ENCODE measurements around the gene SYDE1. TPM values are rescaled to one million over a fixed set of nuclear protein-coding genes. Genes with fewer than 3 reads are reported as not detected.
"Not testable (repeated sequence)": the region's sequence is repeated elsewhere in the genome, so short reads cannot be mapped to it uniquely, and the experiment has no call there.

SYDE1 gene
- total RNA-seq: not detected

- Histone ChIP-seq H3K27me3 (ENCODE audit: insufficient read depth, low read length) (peaks cover 21% of the 10 kb centered on the region), H3K9me3 (ENCODE audit: low read depth, low read length) (no peaks in the 10 kb centered on the region), H3K4me1 (ENCODE audit: insufficient read depth, low read length) (no peaks in the 10 kb centered on the region), H3K4me3 (ENCODE audit: low read length) (no peak within 1 kb of the TSS)
Measured at GRCh38 chr19:15107061-15108010, at the start of gene SYDE1. TSS of gene SYDE1 (plus strand) at chr19:15107401. CDS start at chr19:15107434, 33 bp downstream.

GRCh38 chr19:15062036-15062435, 45.2 kb upstream of the SYDE1 start:
- H3K4me3 ChIP-seq (ENCODE audit: low read length): no peak overlapping the region
- no peaks in the 10 kb centered on the region for H3K9me3 ChIP-seq (ENCODE audit: low read depth, low read length)
- H3K4me1 ChIP-seq (ENCODE audit: insufficient read depth, low read length): no peaks in the 10 kb centered on the region
- H3K27me3 ChIP-seq (ENCODE audit: insufficient read depth, low read length): no peaks in the 10 kb centered on the region

GRCh38 chr19:15070386-15070785, 36.8 kb upstream of the SYDE1 start:
- not testable (repeated sequence) for H3K9me3 ChIP-seq (ENCODE audit: low read depth, low read length); H3K4me1 ChIP-seq (ENCODE audit: insufficient read depth, low read length); H3K27me3 ChIP-seq (ENCODE audit: insufficient read depth, low read length); H3K4me3 ChIP-seq (ENCODE audit: low read length)

GRCh38 chr19:15072930-15073647, 34.1 kb upstream of the SYDE1 start:
- Histone ChIP-seq H3K9me3 (ENCODE audit: low read depth, low read length) (no peaks in the 10 kb centered on the region), H3K27me3 (ENCODE audit: insufficient read depth, low read length) (no peaks in the 10 kb centered on the region), H3K4me1 (ENCODE audit: insufficient read depth, low read length) (no peaks in the 10 kb centered on the region), H3K4me3 (ENCODE audit: low read length) (no peak overlapping the region)

- Histone ChIP-seq H3K27me3 (ENCODE audit: insufficient read depth, low read length) (no peaks in the 10 kb centered on the region), H3K4me1 (ENCODE audit: insufficient read depth, low read length) (no peaks in the 10 kb centered on the region), H3K4me3 (ENCODE audit: low read length) (no peak overlapping the region), H3K9me3 (ENCODE audit: low read depth, low read length) (no peaks in the 10 kb centered on the region)
Measured at GRCh38 chr19:15074371-15074770, 32.8 kb upstream of the SYDE1 start.

GRCh38 chr19:15075806-15076205, 31.4 kb upstream of the SYDE1 start:
- no peaks in the 10 kb centered on the region for H3K9me3 ChIP-seq (ENCODE audit: low read depth, low read length)
- H3K4me1 ChIP-seq (ENCODE audit: insufficient read depth, low read length): no peaks in the 10 kb centered on the region
- no peak overlapping the region for H3K4me3 ChIP-seq (ENCODE audit: low read length)
- no peaks in the 10 kb centered on the region for H3K27me3 ChIP-seq (ENCODE audit: insufficient read depth, low read length)

GRCh38 chr19:15080002-15080401, 27.2 kb upstream of the SYDE1 start:
- not testable (repeated sequence) for H3K4me3 ChIP-seq (ENCODE audit: low read length); H3K27me3 ChIP-seq (ENCODE audit: insufficient read depth, low read length); H3K9me3 ChIP-seq (ENCODE audit: low read depth, low read length); H3K4me1 ChIP-seq (ENCODE audit: insufficient read depth, low read length)

GRCh38 chr19:15081911-15082310, 25.3 kb upstream of the SYDE1 start, which contains the start of gene OR1I1:
TSS of gene OR1I1 (plus strand) at chr19:15082211. CDS start at chr19:15087066, 4,855 bp downstream.
- no peaks in the 10 kb centered on the region for H3K9me3 ChIP-seq (ENCODE audit: low read depth, low read length)
- H3K4me3 ChIP-seq (ENCODE audit: low read length): no peak within 1 kb of the TSS
- H3K27me3 ChIP-seq (ENCODE audit: insufficient read depth, low read length): no peaks in the 10 kb centered on the region
- H3K4me1 ChIP-seq (ENCODE audit: insufficient read depth, low read length): no peaks in the 10 kb centered on the region

- H3K4me3 ChIP-seq (ENCODE audit: low read length): no peak overlapping the region
- no peaks in the 10 kb centered on the region for H3K9me3 ChIP-seq (ENCODE audit: low read depth, low read length)
- peaks cover 4% of the 10 kb centered on the region for H3K4me1 ChIP-seq (ENCODE audit: insufficient read depth, low read length)
- no peaks in the 10 kb centered on the region for H3K27me3 ChIP-seq (ENCODE audit: insufficient read depth, low read length)
Measured at GRCh38 chr19:15087182-15087581, 20.0 kb upstream of the SYDE1 start.

GRCh38 chr19:15091918-15092753, 15.1 kb upstream of the SYDE1 start:
- no peaks in the 10 kb centered on the region for H3K27me3 ChIP-seq (ENCODE audit: insufficient read depth, low read length)

GRCh38 chr19:15093001-15093400, 14.2 kb upstream of the SYDE1 start:
- peaks cover 5% of the 10 kb centered on the region for H3K4me1 ChIP-seq (ENCODE audit: insufficient read depth, low read length)
- H3K9me3 ChIP-seq (ENCODE audit: low read depth, low read length): no peaks in the 10 kb centered on the region
- H3K27me3 ChIP-seq (ENCODE audit: insufficient read depth, low read length): no peaks in the 10 kb centered on the region
- H3K4me3 ChIP-seq (ENCODE audit: low read length): no peak overlapping the region

More at GRCh38 chr19:15091918-15092753, 15.1 kb upstream of the SYDE1 start:
- H3K4me3 ChIP-seq (ENCODE audit: low read length): no peak overlapping the region
- no peaks in the 10 kb centered on the region for H3K9me3 ChIP-seq (ENCODE audit: low read depth, low read length)
- peaks cover 5% of the 10 kb centered on the region for H3K4me1 ChIP-seq (ENCODE audit: insufficient read depth, low read length)

GRCh38 chr19:15096223-15096622, 11.0 kb upstream of the SYDE1 start:
- Histone ChIP-seq H3K9me3 (ENCODE audit: low read depth, low read length) (no peaks in the 10 kb centered on the region), H3K4me3 (ENCODE audit: low read length) (no peak overlapping the region), H3K4me1 (ENCODE audit: insufficient read depth, low read length) (peaks cover 5% of the 10 kb centered on the region), H3K27me3 (ENCODE audit: insufficient read depth, low read length) (no peaks in the 10 kb centered on the region)

GRCh38 chr19:15097980-15098379, 9.2 kb upstream of the SYDE1 start:
- H3K4me1 ChIP-seq (ENCODE audit: insufficient read depth, low read length); H3K27me3 ChIP-seq (ENCODE audit: insufficient read depth, low read length); H3K4me3 ChIP-seq (ENCODE audit: low read length); H3K9me3 ChIP-seq (ENCODE audit: low read depth, low read length): not testable (repeated sequence)

- no peak overlapping the region for H3K4me3 ChIP-seq (ENCODE audit: low read length)
- no peaks in the 10 kb centered on the region for H3K9me3 ChIP-seq (ENCODE audit: low read depth, low read length)
- no peaks in the 10 kb centered on the region for H3K4me1 ChIP-seq (ENCODE audit: insufficient read depth, low read length)
- no peaks in the 10 kb centered on the region for H3K27me3 ChIP-seq (ENCODE audit: insufficient read depth, low read length)
Measured at GRCh38 chr19:15098460-15098859, 8.7 kb upstream of the SYDE1 start.
